DMS153 treated with DMSO at 0.1 percent for 48 hours (cell line): Measurements from ENCODE around the gene FLII.
"Not testable (repeated sequence)": the region's sequence is repeated elsewhere in the genome, so short reads cannot be mapped to it uniquely, and the experiment has no call there.

ENCODE experiments used
- DNase-seq: peaks from one replicate; lab custom pipeline; 2025; ENCODE audit not compliant: unreplicated experiment; lab: John Stamatoyannopoulos, UW

The FLII gene

DNA sequence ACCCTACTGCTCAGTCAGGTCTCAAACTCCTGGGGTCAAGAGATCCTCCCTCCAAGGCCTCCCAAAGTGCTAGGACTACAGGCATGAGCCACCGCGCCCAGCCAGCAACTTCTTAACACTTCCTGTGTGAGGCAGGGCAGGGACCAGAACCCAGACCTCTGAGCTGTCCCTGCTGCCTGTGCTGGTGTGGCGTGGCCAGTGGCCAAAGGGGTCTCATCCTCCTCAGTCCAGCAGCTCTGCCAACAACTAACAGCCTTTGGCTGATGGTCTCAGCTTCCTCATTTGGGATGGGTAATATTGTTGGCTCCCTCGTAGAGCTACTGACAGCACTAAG lies 34.5 kb downstream of the FLII start:
- no peak for DNase-seq

DNA sequence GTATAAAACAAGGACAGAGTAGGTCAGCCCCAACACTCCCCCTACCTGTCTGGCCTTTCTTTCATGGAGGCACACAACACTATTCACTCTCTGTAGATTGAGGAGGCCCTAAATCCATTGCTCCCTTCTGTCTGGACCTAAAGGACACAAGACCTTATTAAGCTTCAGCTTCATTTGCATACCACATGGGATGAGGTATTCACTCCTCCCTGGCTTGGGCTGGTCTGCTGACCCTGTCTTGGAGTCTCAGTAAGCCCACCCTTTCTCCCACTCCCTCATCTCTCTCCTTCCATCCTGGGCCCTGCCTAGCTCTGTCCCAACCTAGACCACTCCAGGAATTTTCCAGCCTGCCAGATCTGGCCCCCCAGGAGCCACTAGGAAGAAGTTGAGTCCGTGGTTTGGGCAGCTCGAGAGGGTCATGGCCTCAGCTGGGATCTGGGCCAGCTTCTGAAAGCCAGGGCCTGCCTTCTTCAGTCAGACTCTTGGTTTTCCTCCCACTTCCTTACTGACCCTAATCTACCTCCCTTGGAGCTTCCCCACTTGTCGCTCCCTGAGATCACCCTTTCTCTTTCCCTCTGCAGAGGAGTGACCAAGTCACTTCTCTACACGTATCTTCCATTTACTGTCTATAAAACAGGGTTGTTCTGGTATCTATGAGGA lies 39.7 kb downstream of the FLII start:
- DNase-seq = no peak

DNA sequence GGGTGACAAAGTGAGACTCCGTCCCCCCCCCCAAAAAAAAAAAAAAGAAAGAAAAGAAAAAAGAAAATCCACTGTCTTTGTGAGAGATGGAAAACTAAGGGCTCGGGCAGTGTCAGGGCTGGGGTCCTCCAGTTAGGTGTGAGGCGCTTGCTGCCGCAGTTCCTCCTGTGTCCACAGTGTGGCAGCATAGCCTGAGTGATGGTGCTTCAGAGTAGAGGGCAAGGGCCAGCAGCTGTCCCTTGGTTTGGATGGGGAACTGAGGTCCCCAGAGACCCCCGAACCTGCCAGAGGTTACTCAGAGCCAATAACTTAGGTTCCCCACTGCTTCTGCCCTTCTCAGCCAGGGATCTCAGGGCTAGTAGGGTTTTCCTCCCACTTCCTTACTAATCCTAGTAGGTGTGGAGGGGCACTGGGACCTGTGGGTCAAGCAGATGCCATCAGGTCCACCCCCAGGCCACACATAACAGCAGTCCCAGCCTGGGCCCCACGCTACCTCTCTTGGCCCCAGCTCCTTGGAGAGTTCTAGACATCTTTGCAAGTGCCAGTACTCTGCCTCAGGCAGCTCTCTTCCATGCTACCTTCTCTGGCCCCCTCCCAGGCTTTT lies 41.0 kb downstream of the FLII start:
- DNase-seq = peak; percentile 4

- not testable (repeated sequence) for DNase-seq
These were observed 41.6 kb downstream of the FLII start for GRCh38 chr17:18216906-18217305.

DNA sequence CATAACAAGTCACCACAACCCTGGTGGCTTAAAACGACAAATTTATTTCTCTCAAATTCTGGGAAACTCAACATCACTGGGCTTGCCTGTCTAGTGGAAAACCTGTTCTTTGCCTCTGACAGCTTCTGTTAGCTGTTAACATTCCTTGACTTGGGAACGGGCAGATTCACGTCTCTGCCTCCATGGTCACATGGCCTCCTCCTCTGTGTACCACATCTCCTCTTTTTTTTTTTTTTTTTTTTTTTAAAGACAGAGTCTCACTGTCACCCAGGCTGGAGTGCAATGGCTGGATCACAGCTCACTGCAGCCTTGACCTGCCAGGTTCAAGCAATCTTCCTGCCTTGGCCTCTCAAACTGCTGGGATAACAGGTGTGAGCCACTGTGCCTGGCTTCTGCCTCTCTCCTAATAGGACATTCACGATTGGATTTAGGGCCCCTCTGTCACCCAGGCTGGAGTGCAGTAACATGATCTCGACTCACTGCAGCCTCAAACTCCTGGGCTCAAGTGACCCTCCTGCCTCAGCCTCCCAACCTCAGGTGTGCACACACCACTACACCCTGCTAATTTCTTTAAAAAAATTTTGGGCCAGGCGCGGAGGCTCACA lies 44.8 kb downstream of the FLII start:
- no peak for DNase-seq

DNA sequence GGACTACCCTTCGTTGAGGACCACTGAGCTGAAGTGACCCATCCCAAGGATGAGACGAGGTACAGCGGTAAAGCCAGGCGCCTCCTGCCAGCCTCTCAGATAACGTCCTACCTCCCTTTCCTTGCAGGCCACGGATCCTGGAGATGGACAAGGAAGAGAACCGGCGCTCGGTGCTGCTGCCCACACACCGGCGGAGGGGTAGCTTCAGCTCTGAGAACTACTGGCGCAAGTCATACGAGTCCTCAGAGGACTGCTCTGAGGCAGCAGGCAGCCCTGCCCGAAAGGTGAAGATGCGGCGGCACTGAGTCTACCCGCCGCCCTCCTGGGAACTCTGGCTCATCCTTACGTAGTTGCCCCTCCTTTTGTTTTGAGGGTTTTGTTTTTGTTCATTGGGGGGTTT lies 50.4 kb downstream of the FLII start:
- DNase-seq = no peak

- no peak for DNase-seq
These were observed 51.6 kb downstream of the FLII start for GRCh38 chr17:18206962-18207361.

- DNase-seq = no peak
These were observed 52.7 kb downstream of the FLII start for GRCh38 chr17:18205861-18206260.

DNA sequence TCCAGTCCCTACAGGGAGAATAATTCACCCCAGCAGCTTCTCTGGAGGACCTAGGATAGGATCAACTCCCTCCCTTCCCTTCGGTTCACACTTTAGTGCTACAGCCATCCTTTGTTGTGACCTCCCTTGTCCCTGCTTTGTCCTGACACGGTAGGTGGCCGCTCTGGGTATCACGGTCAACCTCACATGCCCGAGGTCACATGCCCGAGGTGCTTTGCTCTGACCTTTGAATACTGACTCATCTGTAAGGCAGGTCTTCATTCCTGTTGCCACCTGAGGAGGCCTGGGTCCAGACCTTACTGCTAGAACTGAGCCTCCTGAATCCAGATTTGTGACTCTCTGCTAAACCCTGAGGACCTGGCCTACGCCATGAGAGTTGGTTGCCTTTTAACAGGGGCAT lies 55.2 kb downstream of the FLII start:
- no peak for DNase-seq

DNA sequence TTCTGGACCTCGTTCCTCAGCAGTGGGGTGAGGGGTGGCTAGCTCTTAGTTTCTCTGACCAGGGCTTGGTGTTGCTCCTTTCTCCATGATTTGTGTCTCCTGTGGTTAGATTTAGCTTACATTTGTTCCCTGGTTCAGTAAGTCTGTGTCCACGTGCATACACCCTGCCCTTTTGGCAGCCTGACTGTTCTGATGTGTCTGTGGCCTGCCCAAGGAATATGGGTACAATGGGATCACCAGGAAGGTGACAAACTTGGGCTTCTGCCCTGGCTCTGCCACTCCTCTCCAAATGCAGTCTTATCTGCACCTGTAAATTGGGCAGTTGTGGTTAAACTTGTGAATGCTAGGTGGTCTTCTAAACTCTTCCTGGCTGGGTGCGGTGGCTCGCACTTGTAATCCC lies 57.4 kb downstream of the FLII start:
- DNase-seq = no peak

DNA sequence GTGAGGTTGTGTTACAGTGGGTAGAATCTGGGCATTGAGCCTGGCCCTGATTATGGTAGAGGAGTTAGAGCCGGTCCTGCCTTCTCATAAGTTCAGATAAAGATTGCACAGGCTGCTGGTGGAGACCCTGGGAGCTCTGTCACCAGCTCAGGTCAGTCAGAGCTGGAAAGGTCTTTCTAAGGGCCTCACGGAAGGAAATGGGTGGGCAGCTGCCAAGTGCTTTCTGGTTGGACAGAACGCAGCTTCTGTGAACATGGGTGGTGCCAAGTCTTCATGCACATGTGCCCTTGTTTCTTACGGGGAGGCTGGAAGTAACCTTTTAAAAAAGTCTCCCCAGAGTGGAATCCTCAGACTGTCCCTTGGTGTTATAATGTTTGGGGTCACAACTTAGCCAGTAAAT lies 60.0 kb downstream of the FLII start:
- DNase-seq = no peak

DNA sequence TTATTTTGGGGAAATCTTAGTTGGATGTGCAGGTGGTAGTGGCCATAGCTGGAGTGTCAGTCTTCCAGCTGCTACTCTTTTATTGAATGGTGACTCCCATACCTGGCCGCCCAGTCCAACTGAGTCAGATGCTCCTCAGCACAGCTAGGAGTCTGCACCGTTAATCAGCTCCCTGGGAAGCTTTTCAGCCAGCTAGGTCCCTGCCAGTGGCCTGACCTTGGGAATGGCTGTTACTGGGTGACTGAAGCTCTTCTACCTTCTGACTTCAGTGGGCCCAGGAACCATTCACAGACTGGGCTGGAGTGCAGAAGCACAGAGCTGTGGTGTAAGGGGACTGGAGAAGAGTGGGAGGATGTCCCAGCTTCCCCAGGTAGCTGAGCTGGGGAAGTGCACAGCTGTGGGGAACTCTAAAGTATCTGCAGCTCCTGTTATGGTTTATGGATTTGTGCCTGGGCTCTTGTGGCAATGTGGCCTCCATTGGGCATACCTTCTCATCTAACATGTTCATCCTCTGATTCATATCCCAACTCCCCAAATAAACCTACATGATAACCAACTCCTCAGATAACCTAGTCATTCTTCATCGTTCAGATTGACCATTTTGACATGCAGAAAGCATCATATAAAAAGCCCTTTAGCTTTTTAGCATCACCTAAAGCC lies 60.9 kb downstream of the FLII start:
- DNase-seq = no peak

DNA sequence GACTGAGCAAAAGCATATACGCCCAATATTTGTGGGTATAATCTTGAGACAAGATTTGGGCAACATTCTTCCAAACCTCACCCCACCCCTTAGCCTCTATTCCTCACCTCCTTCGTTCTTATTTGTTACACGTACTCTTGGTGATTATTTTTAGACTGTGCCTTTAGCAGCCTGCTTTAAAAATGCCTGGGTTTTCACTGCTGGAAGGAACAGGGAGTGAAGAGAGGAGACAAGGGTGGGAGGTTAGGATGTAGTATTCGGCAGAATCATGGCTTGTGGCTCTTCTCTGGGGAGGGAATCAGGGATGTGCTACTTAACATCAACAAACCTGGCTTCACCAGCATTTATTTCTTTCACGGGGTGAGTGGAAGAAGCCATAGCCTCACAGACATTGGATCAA lies 63.3 kb downstream of the FLII start:
- DNase-seq = no peak
